Suprapubic skin (tissue), 4 donors: ENCODE results near the gene DHX30.

Experiments
- CTCF ChIP-seq, 2 donors: fragments of 200-600 bp in 1 of 2; fragments of 450-650 bp in 1 of 2; sonication (generic) in 1 of 2; IDR thresholded peaks; one replicate each; pipeline ENCODE4 v1.5.1; 2016 to 2019; ENCODE audit warnings: antibody characterized with exemption in 2 of 2, mild to moderate bottlenecking in 1 of 2, moderate library complexity in 1 of 2
- EP300 ChIP-seq: sonication (generic); formaldehyde crosslinking; IDR thresholded peaks from one replicate; pipeline ENCODE4 v1.6.1; 2017; ENCODE audit warnings: antibody characterized with exemption
- POLR2A ChIP-seq, 2 donors: fragments of 450-650 bp; IDR thresholded peaks; one replicate each; pipeline ENCODE4 v1.6.1; 2017; ENCODE audit warnings: antibody characterized with exemption in 2 of 2, mild to moderate bottlenecking in 2 of 2, moderate library complexity in 2 of 2
- POLR2AphosphoS5 ChIP-seq, 3 donors: sonication (generic); formaldehyde crosslinking; IDR thresholded peaks; one replicate each; pipeline ENCODE4 v1.6.1; 2017; ENCODE audit warnings: antibody characterized with exemption in 3 of 3

DNA sequence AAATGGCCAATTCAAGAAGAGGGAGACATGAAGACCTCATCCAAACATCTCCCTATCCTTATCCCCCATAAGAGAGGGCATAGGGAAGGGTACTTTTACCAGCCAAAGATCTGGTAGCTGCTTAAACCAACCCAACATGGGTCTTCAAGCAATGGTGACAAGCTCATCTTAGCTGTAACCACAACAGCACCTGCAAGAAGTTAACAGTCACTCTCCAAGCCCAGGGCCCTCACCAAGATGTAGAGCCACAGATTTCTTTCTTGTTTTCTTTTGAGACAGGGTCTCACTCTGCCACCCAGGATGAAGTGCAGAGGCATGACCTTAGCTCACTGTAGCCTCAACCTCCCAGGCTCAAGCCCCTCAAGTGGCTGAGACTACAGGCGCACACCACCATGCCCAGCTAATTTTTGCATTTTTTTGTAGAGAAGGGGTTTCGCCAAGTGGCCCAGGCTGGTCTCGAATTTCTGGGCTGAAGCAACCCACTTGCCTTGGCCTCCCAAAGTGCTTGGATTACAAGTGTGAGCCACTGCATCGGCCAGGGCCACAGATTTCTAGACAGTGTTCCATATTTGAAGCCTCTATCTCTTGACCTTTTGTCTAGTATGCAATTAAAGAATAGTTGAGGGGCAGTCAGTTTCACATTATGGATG lies 57.1 kb downstream of the DHX30 start:
- TF ChIP-seq POLR2A (IDR thresholded peaks at IDR 0.05) (no peak), CTCF (IDR thresholded peaks at IDR 0.05) (no peak), POLR2AphosphoS5 (IDR thresholded peaks at IDR 0.05) (no peak), EP300 (no peak)
